NCI-H1105 (cell line): ENCODE data around the gene CLSTN2.
A peak's percentile ranks its signal among the peaks of the same experiment; 100 is the strongest.

Source experiments
- DNase-seq: peaks from one replicate; lab custom pipeline; 2025; lab: John Stamatoyannopoulos, UW

Gene CLSTN2

GRCh38 chr3:140595295-140595694, 660.3 kb downstream of the CLSTN2 start:
- no peak for DNase-seq

- DNase-seq, result no peak
Measured at GRCh38 chr3:140597364-140597763, 662.4 kb downstream of the CLSTN2 start.

- peak; percentile 75 for DNase-seq
Measured at GRCh38 chr3:140597792-140598191, 662.8 kb downstream of the CLSTN2 start.

GRCh38 chr3:140599009-140599408, 664.0 kb downstream of the CLSTN2 start:
- no peak for DNase-seq

DNA sequence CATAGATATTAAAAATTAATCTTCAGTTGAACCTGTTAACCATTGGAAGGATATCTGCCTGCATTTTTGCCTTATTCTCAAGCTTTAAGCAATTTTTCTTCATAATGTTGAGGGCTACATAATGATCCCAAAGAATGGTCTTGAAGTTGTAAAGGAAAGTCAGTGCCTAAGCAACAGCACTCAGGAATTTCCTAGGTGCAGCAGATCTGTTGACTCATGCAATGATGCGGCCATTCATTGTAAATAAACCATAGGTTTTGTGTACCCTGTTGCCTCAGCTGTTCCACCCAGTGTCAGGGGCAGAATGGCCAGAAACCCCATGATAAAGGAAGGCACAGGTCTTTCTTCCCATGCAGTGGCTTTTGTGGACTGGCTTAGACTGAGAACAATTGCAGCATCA, 664.5 kb downstream of the CLSTN2 start:
- DNase-seq, result no peak

DNA sequence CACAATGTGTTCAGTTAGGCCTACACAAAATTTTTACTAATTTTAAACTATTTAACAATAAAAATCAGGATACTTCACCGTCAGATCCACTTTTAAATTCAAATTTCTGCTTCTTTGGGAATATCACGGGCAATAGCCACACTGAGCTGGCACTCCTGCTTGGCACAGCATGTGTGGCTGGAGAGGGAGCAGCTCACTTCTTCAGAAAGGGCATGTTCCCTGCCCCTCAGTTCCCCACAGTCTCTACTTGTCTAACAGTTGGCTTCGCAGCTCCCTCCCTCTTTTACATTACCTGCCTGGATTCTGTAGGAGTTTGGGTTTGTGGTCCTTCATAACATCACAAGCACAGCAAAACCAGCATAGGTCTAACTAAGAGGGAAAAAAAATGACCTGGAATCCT, 666.9 kb downstream of the CLSTN2 start:
- DNase-seq, result no peak

DNA sequence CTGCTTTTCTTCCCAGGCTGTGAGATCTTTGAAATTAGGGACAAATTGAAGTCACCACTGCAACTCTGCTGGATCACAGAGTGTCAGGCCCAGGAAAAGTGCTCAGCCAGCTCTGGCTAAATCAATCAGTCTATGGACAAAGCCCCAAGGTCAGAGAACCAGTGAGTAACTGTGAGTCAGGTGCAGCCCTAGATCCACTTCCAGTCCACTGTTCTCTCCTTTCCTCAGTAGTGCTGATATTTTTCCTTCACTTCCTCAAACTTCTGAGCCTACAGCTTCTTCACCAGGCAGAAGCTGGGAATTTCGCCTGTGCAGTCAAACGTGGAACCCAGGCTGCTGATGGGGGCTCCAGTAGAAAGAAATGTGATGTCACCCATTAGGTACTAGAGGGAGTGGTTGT, 667.8 kb downstream of the CLSTN2 start:
- DNase-seq, result no peak

DNA sequence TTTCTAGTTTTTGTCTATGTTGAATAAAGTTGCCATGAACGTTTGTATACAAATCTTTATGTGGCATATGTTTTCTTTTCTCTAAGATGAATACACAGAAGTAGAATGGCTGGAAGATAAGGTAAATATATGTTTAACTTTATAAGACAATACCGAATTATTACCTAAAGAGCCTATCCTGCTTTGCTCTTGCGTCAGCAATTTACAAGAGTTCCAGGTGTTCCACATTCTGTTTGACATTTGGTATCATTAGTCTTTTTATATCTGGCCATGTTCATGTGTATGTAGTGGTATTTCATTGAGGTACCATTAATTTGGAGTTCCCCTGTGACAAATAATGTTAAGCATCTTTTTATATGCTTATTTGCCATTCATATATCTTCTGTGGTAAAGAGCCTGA, 668.8 kb downstream of the CLSTN2 start:
- DNase-seq, result no peak

DNA sequence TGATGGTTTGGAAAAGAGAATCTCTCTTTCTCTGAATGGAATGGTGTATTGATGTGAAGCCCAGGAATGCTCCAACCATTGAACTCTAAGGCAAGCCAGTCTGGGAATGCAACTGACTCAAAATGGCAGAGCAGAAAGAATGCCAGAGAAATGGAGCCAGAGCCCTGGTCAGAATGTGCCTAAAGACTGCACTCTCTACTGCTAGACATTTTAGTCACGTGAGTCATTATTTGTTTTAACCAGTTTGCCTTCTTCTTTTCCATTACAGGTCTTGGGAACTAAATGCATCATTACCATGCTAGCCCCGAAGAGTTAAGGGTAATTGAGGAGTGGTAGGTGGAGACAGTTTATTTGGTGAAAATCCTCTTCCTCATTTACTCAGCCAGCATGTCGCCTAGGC, 675.6 kb downstream of the CLSTN2 start:
- no peak for DNase-seq

DNA sequence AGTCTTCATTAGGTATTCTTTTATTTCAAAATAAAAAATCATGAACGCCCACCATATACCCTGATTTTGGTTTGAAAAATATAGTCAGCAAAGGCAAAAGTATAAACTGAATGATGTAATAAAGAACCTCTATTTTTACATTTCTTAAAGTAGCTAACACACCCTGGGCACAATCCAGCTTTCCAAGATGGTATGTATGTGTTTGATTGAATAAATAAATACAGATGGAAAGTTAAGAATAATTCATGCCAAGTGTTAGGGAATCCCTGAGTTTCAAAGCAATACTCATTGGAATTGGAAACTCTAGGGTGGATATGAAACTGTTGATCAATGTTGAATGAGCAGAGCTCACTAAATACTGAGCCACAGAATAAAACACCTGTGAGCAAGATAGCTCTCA, 679.0 kb downstream of the CLSTN2 start:
- no peak for DNase-seq

- DNase-seq, result no peak
Measured at GRCh38 chr3:140617135-140617534, 682.1 kb downstream of the CLSTN2 start.

GRCh38 chr3:140626856-140627255, 691.9 kb downstream of the CLSTN2 start:
- DNase-seq, result no peak
